Glutamatergic neuron (in vitro differentiated cells): ENCODE measurements around the gene RPS4Y2. TPM values are rescaled to one million over a fixed set of nuclear protein-coding genes. Genes with fewer than 3 reads are reported as not detected.

Experiments used
- DNase-seq: peaks from one replicate; pipeline ENCODE4 v3.0.0; 2022
- H3K27ac Mint-ChIP-seq: one replicate; pipeline ENCODE4 v1.8.0; 2020; ENCODE audit warnings: mild to moderate bottlenecking, mixed read lengths, inconsistent platforms; ENCODE audit not compliant: unreplicated experiment
- H3K27me3 Mint-ChIP-seq: one replicate; pipeline ENCODE4 v1.8.0; 2020; ENCODE audit warnings: mild to moderate bottlenecking, moderate library complexity, mixed read lengths, inconsistent platforms; ENCODE audit not compliant: unreplicated experiment
- H3K36me3 Mint-ChIP-seq: one replicate; pipeline ENCODE4 v1.8.0; 2020; ENCODE audit warnings: mild to moderate bottlenecking, mixed read lengths, inconsistent platforms; ENCODE audit not compliant: unreplicated experiment
- H3K4me1 Mint-ChIP-seq: one replicate; pipeline ENCODE4 v1.8.0; 2020; ENCODE audit warnings: mild to moderate bottlenecking, low read depth, mixed read lengths, inconsistent platforms; ENCODE audit not compliant: unreplicated experiment
- H3K4me3 Mint-ChIP-seq: one replicate; pipeline ENCODE4 v1.8.0; 2020; ENCODE audit warnings: mild to moderate bottlenecking, mixed read lengths, inconsistent platforms; ENCODE audit not compliant: unreplicated experiment
- H3K9me3 Mint-ChIP-seq: one replicate; pipeline ENCODE4 v1.8.0; 2020; ENCODE audit warnings: mild to moderate bottlenecking, moderate library complexity, mixed read lengths, inconsistent platforms; ENCODE audit not compliant: unreplicated experiment
- total RNA-seq: library from RNA; stranded (reverse); fragmentation: NEBNext Ultra II Directional; extraction: Animal tissue kit (Norgen Biotek cat#: 25700); gene quantifications from one replicate; pipeline ENCODE4 v1.2.1, GENCODE V29; 2021; ENCODE audit not compliant: unreplicated experiment
- TF ChIP-seq, protein P1 (sequence below): fragments of 200-600 bp; sonication (generic); IDR thresholded peaks from one replicate; pipeline ENCODE4 v1.5.0; 2021; ENCODE audit not compliant: partially characterized antibody, unreplicated experiment

The RPS4Y2 gene
- total RNA-seq, 1 donor from 2014 or later: not detected

DNA sequence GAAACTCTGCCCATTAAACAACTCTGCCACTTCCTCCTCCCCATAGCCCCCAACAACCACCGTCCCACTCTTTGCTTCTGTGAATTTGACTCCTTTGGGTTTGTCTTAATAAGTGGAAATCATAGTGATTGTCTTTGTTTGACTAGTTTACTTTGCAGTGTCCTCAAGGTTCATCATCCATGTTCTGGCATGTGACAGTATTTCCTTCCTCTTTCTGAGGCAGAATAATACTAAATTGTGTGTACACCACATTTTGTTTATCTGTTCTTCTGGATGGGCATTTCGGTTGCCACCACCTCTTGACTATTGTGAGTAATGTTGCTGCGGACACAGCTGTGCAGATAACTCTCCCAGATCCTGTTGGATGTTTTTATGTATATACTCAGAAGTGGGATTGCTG is 14.8 kb downstream of the RPS4Y2 start:
- no peak for DNase-seq
- Mint-ChIP-seq H3K9me3 (no peaks in the 10 kb centered on the region), H3K27me3 (no peaks in the 10 kb centered on the region), H3K4me3 (no peak overlapping the region), H3K4me1 (no peaks in the 10 kb centered on the region), H3K36me3 (no peaks in the 10 kb centered on the region), H3K27ac (no peak overlapping the region)
- TF ChIP-seq, protein P1, sequence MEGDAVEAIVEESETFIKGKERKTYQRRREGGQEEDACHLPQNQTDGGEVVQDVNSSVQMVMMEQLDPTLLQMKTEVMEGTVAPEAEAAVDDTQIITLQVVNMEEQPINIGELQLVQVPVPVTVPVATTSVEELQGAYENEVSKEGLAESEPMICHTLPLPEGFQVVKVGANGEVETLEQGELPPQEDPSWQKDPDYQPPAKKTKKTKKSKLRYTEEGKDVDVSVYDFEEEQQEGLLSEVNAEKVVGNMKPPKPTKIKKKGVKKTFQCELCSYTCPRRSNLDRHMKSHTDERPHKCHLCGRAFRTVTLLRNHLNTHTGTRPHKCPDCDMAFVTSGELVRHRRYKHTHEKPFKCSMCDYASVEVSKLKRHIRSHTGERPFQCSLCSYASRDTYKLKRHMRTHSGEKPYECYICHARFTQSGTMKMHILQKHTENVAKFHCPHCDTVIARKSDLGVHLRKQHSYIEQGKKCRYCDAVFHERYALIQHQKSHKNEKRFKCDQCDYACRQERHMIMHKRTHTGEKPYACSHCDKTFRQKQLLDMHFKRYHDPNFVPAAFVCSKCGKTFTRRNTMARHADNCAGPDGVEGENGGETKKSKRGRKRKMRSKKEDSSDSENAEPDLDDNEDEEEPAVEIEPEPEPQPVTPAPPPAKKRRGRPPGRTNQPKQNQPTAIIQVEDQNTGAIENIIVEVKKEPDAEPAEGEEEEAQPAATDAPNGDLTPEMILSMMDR: no peak

DNA sequence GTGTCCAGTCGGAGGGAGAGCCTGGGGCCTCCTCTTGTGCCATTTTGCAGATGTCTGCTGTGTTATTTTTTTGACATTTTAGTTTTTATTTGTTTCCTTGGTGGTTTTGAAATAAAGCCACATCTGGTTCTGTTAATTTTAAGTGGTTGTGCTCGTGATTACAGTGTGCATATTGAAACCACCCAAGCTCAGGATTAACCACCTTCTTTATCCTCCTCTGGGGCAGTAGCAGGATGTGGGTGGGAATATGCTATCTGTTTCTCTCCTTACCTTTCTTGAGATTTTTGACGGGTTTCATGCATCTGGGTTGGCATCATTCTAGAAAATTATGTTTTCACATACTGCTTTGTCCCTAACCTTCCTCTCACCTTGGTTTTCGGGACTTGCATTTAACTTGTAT is 20.2 kb downstream of the RPS4Y2 start:
- Mint-ChIP-seq H3K4me3 (no peak overlapping the region), H3K36me3 (no peaks in the 10 kb centered on the region), H3K27me3 (no peaks in the 10 kb centered on the region), H3K9me3 (no peaks in the 10 kb centered on the region), H3K4me1 (no peaks in the 10 kb centered on the region), H3K27ac (no peak overlapping the region)
- no peak for DNase-seq
- TF ChIP-seq, protein P1: no peak

DNA sequence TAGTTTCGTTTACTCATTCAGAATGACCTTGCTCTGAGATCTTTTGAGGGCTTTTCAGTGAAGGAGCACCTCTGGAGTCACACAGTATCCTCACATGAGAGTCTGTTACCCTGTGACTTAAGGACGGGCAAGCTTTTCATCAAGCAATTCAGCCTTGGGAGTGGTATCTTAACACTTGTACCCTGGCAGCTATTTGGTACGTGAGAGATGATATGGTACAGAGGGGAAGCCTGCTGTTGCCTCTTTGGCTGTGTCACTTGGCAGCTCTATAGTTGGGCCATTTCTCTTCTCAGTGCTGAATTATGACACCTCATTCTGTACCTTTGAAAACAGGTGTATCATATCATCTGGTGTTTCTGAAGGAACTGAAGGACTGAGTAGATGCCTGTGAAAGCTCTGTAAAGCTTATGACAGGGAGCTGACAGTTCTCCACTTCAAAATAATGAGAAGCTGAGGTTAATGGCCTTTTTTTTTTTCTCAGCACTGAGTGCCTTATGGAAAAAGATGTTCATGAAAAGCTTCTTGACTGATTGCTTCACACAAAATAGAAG is 24.3 kb downstream of the RPS4Y2 start:
- no peak overlapping the region for H3K4me3 Mint-ChIP-seq
- H3K36me3 Mint-ChIP-seq: no peaks in the 10 kb centered on the region
- H3K9me3 Mint-ChIP-seq: no peaks in the 10 kb centered on the region
- TF ChIP-seq, protein P1: no peak
- no peaks in the 10 kb centered on the region for H3K27me3 Mint-ChIP-seq
- H3K27ac Mint-ChIP-seq: no peak overlapping the region
- no peaks in the 10 kb centered on the region for H3K4me1 Mint-ChIP-seq
- no peak for DNase-seq

DNA sequence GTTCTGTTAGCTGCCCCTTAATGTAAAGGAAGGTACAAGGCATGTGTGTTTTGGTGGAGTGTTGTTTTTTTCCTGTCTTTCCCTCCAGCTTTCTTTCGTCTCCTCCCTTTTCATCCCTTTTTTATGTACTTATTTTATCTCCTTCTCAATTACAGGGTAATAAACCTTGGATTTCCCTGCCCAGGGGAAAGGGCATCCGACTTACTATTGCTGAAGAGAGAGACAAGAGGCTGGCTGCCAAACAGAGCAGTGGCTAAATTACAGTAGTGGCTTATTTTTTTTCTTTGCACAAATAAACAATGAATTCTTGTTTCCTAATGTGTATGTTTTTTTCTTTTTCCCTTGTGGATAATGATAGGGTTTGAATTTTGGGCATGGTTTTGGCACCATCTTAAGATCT is 24.9 kb downstream of the RPS4Y2 start:
- Mint-ChIP-seq H3K9me3 (no peaks in the 10 kb centered on the region), H3K27me3 (no peaks in the 10 kb centered on the region), H3K36me3 (no peaks in the 10 kb centered on the region), H3K4me1 (no peaks in the 10 kb centered on the region), H3K4me3 (no peak overlapping the region), H3K27ac (no peak overlapping the region)
- DNase-seq: no peak
- TF ChIP-seq, protein P1: no peak

DNA sequence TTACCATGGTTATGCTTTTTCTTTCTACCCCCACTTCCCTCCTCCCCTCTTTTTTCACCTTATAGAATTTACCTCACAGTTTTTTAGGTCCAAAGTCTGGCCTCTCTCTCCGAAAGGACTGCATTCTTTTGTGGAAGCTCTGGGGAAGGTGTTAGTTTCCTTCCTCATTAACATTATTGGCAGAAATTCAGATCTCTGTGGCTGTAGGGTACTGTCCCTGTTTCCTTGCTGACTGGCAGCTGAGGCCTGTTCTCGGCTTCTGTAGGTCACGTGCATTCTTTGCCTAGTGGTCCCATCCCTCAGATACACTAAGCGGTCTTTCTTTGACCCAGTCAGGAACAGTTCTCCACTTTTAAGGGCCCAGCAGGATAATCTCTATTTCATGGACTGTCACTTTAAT is 25.5 kb downstream of the RPS4Y2 start:
- no peak overlapping the region for H3K27ac Mint-ChIP-seq
- no peaks in the 10 kb centered on the region for H3K36me3 Mint-ChIP-seq
- no peaks in the 10 kb centered on the region for H3K9me3 Mint-ChIP-seq
- no peaks in the 10 kb centered on the region for H3K4me1 Mint-ChIP-seq
- H3K4me3 Mint-ChIP-seq: no peak overlapping the region
- H3K27me3 Mint-ChIP-seq: no peaks in the 10 kb centered on the region
- no peak for DNase-seq
- TF ChIP-seq, protein P1: no peak
